Stimulated activated CD4-positive, alpha-beta T cell treated with anti-CD3 and anti-CD28 coated beads, Interleukin-4, amount 100 ng/mL, for 4 hours (primary cell): ENCODE measurements around the gene QPCTL.

Experiments used
- DNase-seq, 2 experiments: peaks; one replicate each; pipeline ENCODE4 v3.0.0-alpha.2; 2020

QPCTL gene

GRCh38 chr19:45692187-45693105 is at the start of gene QPCTL:
QPCTL (plus strand) TSS chr19:45692666; CDS start chr19:45692704, 38 bp downstream.
- DNase-seq: peak; percentile 92 to 98

- DNase-seq: peak; percentile 90 to 96
Measured at GRCh38 chr19:45643024-45643926, 49.2 kb upstream of the QPCTL start.

- no peak for DNase-seq
Measured at GRCh38 chr19:45643927-45644771, 48.3 kb upstream of the QPCTL start.

- no peak for DNase-seq
Measured at GRCh38 chr19:45645068-45645630, 47.3 kb upstream of the QPCTL start.

GRCh38 chr19:45645631-45646344 is 46.7 kb upstream of the QPCTL start:
- DNase-seq: peak; percentile 68 to 70

- DNase-seq: no peak
Measured at GRCh38 chr19:45646345-45646698, 46.1 kb upstream of the QPCTL start.

- no peak for DNase-seq
Measured at GRCh38 chr19:45650722-45651121, 41.7 kb upstream of the QPCTL start.

GRCh38 chr19:45653634-45654033 is 38.8 kb upstream of the QPCTL start:
- no peak for DNase-seq

- no peak for DNase-seq
Measured at GRCh38 chr19:45655073-45655472, 37.4 kb upstream of the QPCTL start.

GRCh38 chr19:45657520-45658167 is 34.8 kb upstream of the QPCTL start:
- DNase-seq: no peak

GRCh38 chr19:45659096-45659729 is 33.3 kb upstream of the QPCTL start:
- no peak for DNase-seq

GRCh38 chr19:45660636-45661035 is 31.8 kb upstream of the QPCTL start:
- no peak for DNase-seq

- DNase-seq: no peak
Measured at GRCh38 chr19:45663800-45664199, 28.7 kb upstream of the QPCTL start.

GRCh38 chr19:45664575-45664974 is 27.9 kb upstream of the QPCTL start:
- no peak for DNase-seq

- DNase-seq: peak; percentile 51 to 58
Measured at GRCh38 chr19:45667620-45668341, 24.7 kb upstream of the QPCTL start, which contains the start of gene GIPR. GIPR (plus strand) TSS chr19:45668221; CDS start chr19:45669521, 1,300 bp downstream.

- DNase-seq: peak in 1 of 2 experiments; percentile 57
Measured at GRCh38 chr19:45668342-45668871, 24.1 kb upstream of the QPCTL start.

GRCh38 chr19:45670670-45671453 is 21.6 kb upstream of the QPCTL start:
- DNase-seq: peak; percentile 30 to 48

GRCh38 chr19:45674946-45675345 is 17.5 kb upstream of the QPCTL start:
- no peak for DNase-seq

- DNase-seq: peak; percentile 54 to 88
Measured at GRCh38 chr19:45676851-45677263, 15.6 kb upstream of the QPCTL start.
